RWPE2 (cell line): Measurements from ENCODE around the gene FNBP1L.

ENCODE experiments used
- ATAC-seq: fragments of 200-7000 bp; cut with Tn5 transposase; 3 replicates; pipeline ENCODE4 v1.9.1; 2021; ENCODE audit warnings: low read depth
- DNase-seq: peaks from one replicate; pipeline ENCODE4 v3.0.0-alpha.2; 2020; ENCODE audit warnings: low spot score
- H3K27ac ChIP-seq: fragments of 450-650 bp; 2 replicates; pipeline ENCODE4 v1.5.1; 2017; ENCODE audit warnings: mild to moderate bottlenecking; ENCODE audit not compliant: poor library complexity, severe bottlenecking
- H3K27me3 ChIP-seq: fragments of 250-450 bp; sonication (Bioruptor Pico); 2 replicates; pipeline ENCODE4 v1.5.1; 2021; ENCODE audit warnings: mild to moderate bottlenecking, moderate library complexity; ENCODE audit not compliant: insufficient read depth, poor library complexity, severe bottlenecking
- H3K36me3 ChIP-seq: fragments of 250-450 bp; sonication (Bioruptor Pico); 2 replicates; pipeline ENCODE4 v1.5.1; 2020; ENCODE audit warnings: low read depth, mild to moderate bottlenecking, moderate library complexity
- H3K4me1 ChIP-seq: fragments of 250-450 bp; sonication (Bioruptor Pico); 2 replicates; pipeline ENCODE4 v1.5.1; 2021; ENCODE audit warnings: mild to moderate bottlenecking, moderate library complexity; ENCODE audit not compliant: insufficient read depth, poor library complexity, severe bottlenecking
- H3K4me3 ChIP-seq: fragments of 250-450 bp; sonication (Bioruptor Pico); 2 replicates; pipeline ENCODE4 v1.5.1; 2021; ENCODE audit warnings: mild to moderate bottlenecking, moderate library complexity; ENCODE audit not compliant: severe bottlenecking
- H3K9me3 ChIP-seq: fragments of 250-450 bp; sonication (Bioruptor Pico); 2 replicates; pipeline ENCODE4 v1.5.1; 2021; ENCODE audit warnings: mild to moderate bottlenecking, moderate library complexity; ENCODE audit not compliant: severe bottlenecking
- CTCF ChIP-seq: fragments of 450-650 bp; IDR thresholded peaks from one replicate; pipeline ENCODE4 v1.5.1; 2017; ENCODE audit warnings: mild to moderate bottlenecking, moderate library complexity; ENCODE audit not compliant: poor library complexity, severe bottlenecking

FNBP1L gene

GRCh38 chr1:93594603-93594880, 146.6 kb downstream of the FNBP1L start:
- H3K36me3 ChIP-seq, result peaks cover 53% of the 10 kb centered on the region
- H3K27me3 ChIP-seq, result no peaks in the 10 kb centered on the region
- ATAC-seq (no peak; the same call in 2 of the 3 replicates), DNase-seq (no peak)
- TF ChIP-seq CTCF, result no peak
- no peak overlapping the region for H3K4me3 ChIP-seq
- H3K9me3 ChIP-seq, result no peaks in the 10 kb centered on the region
- H3K27ac ChIP-seq, result peak overlapping the region; percentile 76
- H3K4me1 ChIP-seq, result peaks cover 90% of the 10 kb centered on the region

GRCh38 chr1:93595266-93595665, 147.3 kb downstream of the FNBP1L start:
- ATAC-seq (no peak), DNase-seq (no peak)
- peak overlapping the region; percentile 76 for H3K27ac ChIP-seq
- no peak for TF ChIP-seq CTCF
- H3K9me3 ChIP-seq, result no peaks in the 10 kb centered on the region
- H3K36me3 ChIP-seq, result peaks cover 46% of the 10 kb centered on the region
- no peaks in the 10 kb centered on the region for H3K27me3 ChIP-seq
- peaks cover 91% of the 10 kb centered on the region for H3K4me1 ChIP-seq
- H3K4me3 ChIP-seq, result no peak overlapping the region

GRCh38 chr1:93595743-93596142, 147.8 kb downstream of the FNBP1L start:
- no peak for DNase-seq
- Histone ChIP-seq H3K36me3 (peaks cover 41% of the 10 kb centered on the region), H3K9me3 (no peaks in the 10 kb centered on the region), H3K27me3 (no peaks in the 10 kb centered on the region), H3K4me3 (no peak overlapping the region), H3K4me1 (peaks cover 90% of the 10 kb centered on the region), H3K27ac (peak overlapping the region; percentile 76)
- ATAC-seq, result no peak
- TF ChIP-seq CTCF, result no peak

GRCh38 chr1:93596329-93597089, 148.6 kb downstream of the FNBP1L start:
- Histone ChIP-seq H3K27ac (peak overlapping the region; percentile 76), H3K36me3 (peaks cover 40% of the 10 kb centered on the region), H3K4me1 (peaks cover 94% of the 10 kb centered on the region), H3K4me3 (no peak overlapping the region), H3K27me3 (no peaks in the 10 kb centered on the region), H3K9me3 (no peaks in the 10 kb centered on the region)
- ATAC-seq (no peak), DNase-seq (no peak)
- TF ChIP-seq CTCF, result no peak

GRCh38 chr1:93597709-93598108, 149.8 kb downstream of the FNBP1L start:
- H3K36me3 ChIP-seq, result peaks cover 36% of the 10 kb centered on the region
- H3K4me1 ChIP-seq, result peaks cover 90% of the 10 kb centered on the region
- H3K4me3 ChIP-seq, result no peak overlapping the region
- peak overlapping the region; percentile 76 for H3K27ac ChIP-seq
- no peak for DNase-seq
- H3K27me3 ChIP-seq, result no peaks in the 10 kb centered on the region
- no peak for TF ChIP-seq CTCF
- no peaks in the 10 kb centered on the region for H3K9me3 ChIP-seq
- ATAC-seq, result peak; percentile 66
